HepG2 (cell line): Measurements from ENCODE around the gene GSTP1. TPM values are rescaled to one million over a fixed set of nuclear protein-coding genes. Genes with fewer than 3 reads are reported as not detected.
A peak's percentile ranks its signal among the peaks of the same experiment; 100 is the strongest.

Source experiments
- AKNA ChIP-seq: sonication (generic); formaldehyde crosslinking; IDR thresholded peaks from 2 replicates; pipeline ENCODE4 v1.4.0; 2020; ENCODE audit warnings: missing genetic modification reagents, borderline replicate concordance
- SP5 ChIP-seq: IDR thresholded peaks from 2 replicates; pipeline ENCODE4 v1.6.1; 2016; ENCODE audit warnings: low read depth, borderline replicate concordance
- ZBTB21 ChIP-seq: sonication (generic); formaldehyde crosslinking; IDR thresholded peaks from 2 replicates; pipeline ENCODE4 v1.4.0; 2020; ENCODE audit warnings: missing genetic modification reagents
- ZBTB38 ChIP-seq: sonication (generic); formaldehyde crosslinking; IDR thresholded peaks from 2 replicates; pipeline ENCODE4 v1.5.1; 2020; ENCODE audit warnings: mild to moderate bottlenecking, missing genetic modification reagents
- ZFY ChIP-seq: sonication (generic); formaldehyde crosslinking; IDR thresholded peaks from 2 replicates; pipeline ENCODE4 v1.4.0; 2020; ENCODE audit warnings: missing genetic modification reagents
- ZNF672 ChIP-seq: sonication (generic); formaldehyde crosslinking; IDR thresholded peaks from 2 replicates; pipeline ENCODE4 v1.8.1; 2022; ENCODE audit warnings: missing genetic modification reagents
- polyA plus RNA-seq, 8 experiments: library from polyadenylated mRNA; depleted of rRNA in 3 of 8; stranded (reverse) in 7 of 8; unstranded in 1 of 8; fragments of >200 nt; fragmentation: Illumina TruSeq in 4 of 8; extraction: Trizol in 4 of 8; gene quantifications; 2 replicates each; pipeline versions ENCODE4 v1.2.1 to v1.2.3, GENCODE V29; 2011 to 2016; ENCODE audit warnings: low read depth in 4 of 8, missing spikeins in 1 of 8, mixed read lengths in 1 of 8; ENCODE audit not compliant: insufficient read depth in 1 of 8
- total RNA-seq, 5 experiments: library from RNA; depleted of rRNA; stranded (reverse); fragments of >200 nt; fragmentation: Illumina TruSeq; extraction: Trizol; gene quantifications; 2 replicates each; pipeline ENCODE4 v1.2.3, GENCODE V29; 2016; ENCODE audit warnings: low read depth in 1 of 5

GSTP1 gene
- total and polyA plus RNA-seq, 2 of the 13 experiments (the other 11 are each of a cell fraction or from before 2014, with no cell fraction given), result not detected

DNA sequence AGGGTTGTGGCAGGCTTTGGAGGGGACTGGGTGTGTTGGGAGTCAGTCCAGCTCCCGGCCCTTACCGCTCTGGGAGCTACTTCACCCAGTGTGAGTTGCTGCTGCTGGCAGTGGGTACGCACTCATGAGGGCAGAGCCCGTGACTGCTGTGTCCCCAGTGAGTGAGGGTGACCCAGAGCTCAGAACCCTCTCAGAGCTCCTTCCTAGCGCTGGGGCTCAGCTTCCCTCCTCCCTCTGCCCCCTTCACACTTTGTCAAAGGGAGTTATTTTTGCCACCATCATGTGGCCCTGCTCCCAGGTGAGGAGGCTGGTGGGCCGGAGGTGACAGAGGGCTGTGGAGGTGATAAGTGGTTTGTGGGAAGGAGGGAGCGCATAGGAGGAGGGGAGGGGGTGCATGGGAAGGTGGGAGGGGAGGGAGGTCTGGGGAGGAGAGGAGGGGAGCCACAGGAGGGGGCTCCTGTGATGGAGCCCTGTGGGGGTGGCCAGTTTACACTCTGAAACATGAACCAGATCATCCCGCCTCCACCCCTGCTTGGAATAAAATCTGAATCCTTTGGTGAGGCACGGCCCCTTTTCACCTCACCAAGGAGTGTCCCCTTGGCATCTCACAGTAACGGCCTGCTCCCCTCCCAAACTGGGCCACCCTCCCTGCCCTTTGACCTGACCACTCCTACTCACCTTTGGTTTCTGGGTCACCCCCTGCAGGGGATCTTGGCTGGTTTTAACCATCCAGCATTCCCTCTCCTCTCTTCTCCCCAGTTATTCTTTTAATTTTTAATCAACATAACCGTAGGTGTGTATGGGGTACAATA, 33.0 kb downstream of the GSTP1 start (continued):
- no peak for TF ChIP-seq ZBTB21 (CRISPR knock-in tag)
- no peak for TF ChIP-seq ZFY (CRISPR knock-in tag)
- TF ChIP-seq AKNA (CRISPR knock-in tag), result no peak
- TF ChIP-seq SP5 (CRISPR knock-in tag), result 0 out of 2 replicates have a peak, but pooled peaks have one; percentile 9
- 0 out of 2 replicates have a peak, but pooled peaks have one; percentile 9 for TF ChIP-seq ZBTB38 (CRISPR knock-in tag)
- no peak for TF ChIP-seq ZNF672 (CRISPR knock-in tag)
- TF ChIP-seq, all 625 proteins: peak for 13
